ENCODE measurements around the gene TMEM167B.
"Not testable (repeated sequence)": the region's sequence is repeated elsewhere in the genome, so short reads cannot be mapped to it uniquely, and the experiment has no call there.

Gene TMEM167B

DNA sequence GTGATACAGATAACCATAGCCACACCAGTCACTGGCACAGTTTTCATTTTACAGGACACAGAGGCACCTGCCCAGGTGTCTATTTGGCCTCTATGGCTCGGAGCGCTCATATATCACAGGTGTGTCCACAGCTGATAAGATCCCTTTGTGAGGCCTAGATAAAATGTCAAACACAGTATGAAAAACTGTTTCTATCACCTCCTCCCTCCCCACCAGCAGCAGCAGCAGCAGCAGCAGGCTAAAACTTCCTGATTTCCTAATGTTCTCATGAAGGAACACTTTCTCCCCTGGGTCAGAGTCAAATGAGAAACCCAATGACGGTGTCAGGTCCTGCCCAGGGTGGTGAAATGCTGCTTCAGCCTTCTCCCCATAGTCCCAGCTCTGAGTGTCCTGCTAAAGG lies 47.8 kb downstream of the TMEM167B start:
- Histone ChIP-seq H4K20me1 (ENCODE audit: low read depth, low read length) (no peaks in the 10 kb centered on the region), H3K9me2 (replicated peaks; ENCODE audit: insufficient read depth, low read length) (no peaks in the 10 kb centered on the region), H3K9me3 (ENCODE audit: insufficient read depth, low read length) (no peaks in the 10 kb centered on the region), H3K27ac (ENCODE audit: low read depth, low read length) (no peak overlapping the region), H3K4me3 (ENCODE audit: insufficient read depth, low read length, poor library complexity, severe bottlenecking) (no peak overlapping the region), H2AFZ (ENCODE audit: low read depth, low read length, severe bottlenecking) (no peak overlapping the region), H3K36me3 (ENCODE audit: low read length) (no peaks in the 10 kb centered on the region), H3K27me3 (ENCODE audit: low read length) (no peaks in the 10 kb centered on the region), H3K9ac (ENCODE audit: low read length) (no peak overlapping the region), H3K79me2 (ENCODE audit: insufficient read depth, low read length) (no peaks in the 10 kb centered on the region), H3K4me2 (ENCODE audit: low read depth, low read length, poor library complexity, severe bottlenecking) (no peak overlapping the region), H3F3A (ENCODE audit: insufficient read depth) (no peaks in the 10 kb centered on the region)
- no peak for TF ChIP-seq EZH2phosphoT487 (conservative IDR thresholded peaks at IDR 0.05; ENCODE audit: low read length)
- TF ChIP-seq, protein P1, sequence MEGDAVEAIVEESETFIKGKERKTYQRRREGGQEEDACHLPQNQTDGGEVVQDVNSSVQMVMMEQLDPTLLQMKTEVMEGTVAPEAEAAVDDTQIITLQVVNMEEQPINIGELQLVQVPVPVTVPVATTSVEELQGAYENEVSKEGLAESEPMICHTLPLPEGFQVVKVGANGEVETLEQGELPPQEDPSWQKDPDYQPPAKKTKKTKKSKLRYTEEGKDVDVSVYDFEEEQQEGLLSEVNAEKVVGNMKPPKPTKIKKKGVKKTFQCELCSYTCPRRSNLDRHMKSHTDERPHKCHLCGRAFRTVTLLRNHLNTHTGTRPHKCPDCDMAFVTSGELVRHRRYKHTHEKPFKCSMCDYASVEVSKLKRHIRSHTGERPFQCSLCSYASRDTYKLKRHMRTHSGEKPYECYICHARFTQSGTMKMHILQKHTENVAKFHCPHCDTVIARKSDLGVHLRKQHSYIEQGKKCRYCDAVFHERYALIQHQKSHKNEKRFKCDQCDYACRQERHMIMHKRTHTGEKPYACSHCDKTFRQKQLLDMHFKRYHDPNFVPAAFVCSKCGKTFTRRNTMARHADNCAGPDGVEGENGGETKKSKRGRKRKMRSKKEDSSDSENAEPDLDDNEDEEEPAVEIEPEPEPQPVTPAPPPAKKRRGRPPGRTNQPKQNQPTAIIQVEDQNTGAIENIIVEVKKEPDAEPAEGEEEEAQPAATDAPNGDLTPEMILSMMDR (IDR thresholded peaks at IDR 0.05; ENCODE audit: insufficient read depth, low read length, poor library complexity, severe bottlenecking): no peak

DNA sequence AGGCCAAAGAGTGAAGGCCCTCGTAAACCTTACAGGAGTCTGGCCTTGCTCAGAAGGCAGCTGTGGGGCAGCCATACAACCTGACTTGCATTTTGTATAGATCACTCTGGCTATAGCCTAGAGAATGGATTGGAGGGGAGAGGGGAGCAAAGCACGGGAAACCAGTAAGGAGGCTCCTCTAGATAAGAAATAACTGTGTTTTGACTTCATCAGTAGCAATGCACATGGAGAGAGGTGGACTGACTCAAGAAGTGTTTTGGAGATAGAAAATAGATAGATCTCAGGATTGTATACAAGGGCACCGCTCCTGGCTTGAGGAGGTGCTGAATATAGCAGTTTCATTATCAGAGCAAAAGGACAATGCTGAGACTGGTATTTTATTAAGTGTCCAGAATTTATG lies 49.8 kb downstream of the TMEM167B start:
- H3K4me2 ChIP-seq (ENCODE audit: low read depth, low read length, poor library complexity, severe bottlenecking): no peak overlapping the region
- no peaks in the 10 kb centered on the region for H3K9me2 ChIP-seq (replicated peaks; ENCODE audit: insufficient read depth, low read length)
- no peaks in the 10 kb centered on the region for H3K27me3 ChIP-seq (ENCODE audit: low read length)
- no peaks in the 10 kb centered on the region for H3K36me3 ChIP-seq (ENCODE audit: low read length)
- no peak overlapping the region for H3K4me3 ChIP-seq (ENCODE audit: insufficient read depth, low read length, poor library complexity, severe bottlenecking)
- H3K9me3 ChIP-seq (ENCODE audit: insufficient read depth, low read length): no peaks in the 10 kb centered on the region
- no peaks in the 10 kb centered on the region for H4K20me1 ChIP-seq (ENCODE audit: low read depth, low read length)
- TF ChIP-seq, protein P1 (IDR thresholded peaks at IDR 0.05; ENCODE audit: insufficient read depth, low read length, poor library complexity, severe bottlenecking): no peak
- no peak for TF ChIP-seq EZH2phosphoT487 (conservative IDR thresholded peaks at IDR 0.05; ENCODE audit: low read length)
- H3K79me2 ChIP-seq (ENCODE audit: insufficient read depth, low read length): no peaks in the 10 kb centered on the region
- no peaks in the 10 kb centered on the region for H3F3A ChIP-seq (ENCODE audit: insufficient read depth)
- H2AFZ ChIP-seq (ENCODE audit: low read depth, low read length, severe bottlenecking): no peak overlapping the region
- no peak overlapping the region for H3K27ac ChIP-seq (ENCODE audit: low read depth, low read length)
- H3K9ac ChIP-seq (ENCODE audit: low read length): no peak overlapping the region

DNA sequence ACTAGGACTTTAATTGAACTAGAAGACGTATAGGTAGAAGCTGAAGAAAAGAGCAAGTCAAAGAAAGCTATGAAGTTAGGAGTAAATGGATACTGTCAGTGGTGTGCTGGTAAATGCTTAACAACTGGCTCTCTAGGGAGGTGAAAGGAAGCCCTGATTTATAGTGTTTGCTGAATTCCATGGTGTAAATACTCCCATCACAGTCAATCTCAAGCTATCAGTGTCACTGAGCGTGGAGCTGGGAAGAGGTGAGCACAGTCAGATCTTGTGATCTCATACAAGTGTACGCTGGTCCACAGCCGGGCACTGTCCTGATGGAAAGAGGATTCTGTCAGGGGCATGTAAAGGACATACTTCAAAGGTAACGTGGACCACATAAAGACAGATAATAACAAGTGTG lies 51.7 kb downstream of the TMEM167B start:
- Histone ChIP-seq H3K27ac (ENCODE audit: low read depth, low read length) (no peak overlapping the region), H4K20me1 (ENCODE audit: low read depth, low read length) (no peaks in the 10 kb centered on the region), H3K9me3 (ENCODE audit: insufficient read depth, low read length) (no peaks in the 10 kb centered on the region), H3F3A (ENCODE audit: insufficient read depth) (no peaks in the 10 kb centered on the region), H3K79me2 (ENCODE audit: insufficient read depth, low read length) (no peaks in the 10 kb centered on the region), H3K9me2 (replicated peaks; ENCODE audit: insufficient read depth, low read length) (no peaks in the 10 kb centered on the region), H3K36me3 (ENCODE audit: low read length) (no peaks in the 10 kb centered on the region), H3K9ac (ENCODE audit: low read length) (no peak overlapping the region), H2AFZ (ENCODE audit: low read depth, low read length, severe bottlenecking) (no peak overlapping the region), H3K4me3 (ENCODE audit: insufficient read depth, low read length, poor library complexity, severe bottlenecking) (no peak overlapping the region), H3K27me3 (ENCODE audit: low read length) (no peaks in the 10 kb centered on the region), H3K4me2 (ENCODE audit: low read depth, low read length, poor library complexity, severe bottlenecking) (no peak overlapping the region)
- TF ChIP-seq, protein P1 (IDR thresholded peaks at IDR 0.05; ENCODE audit: insufficient read depth, low read length, poor library complexity, severe bottlenecking): no peak
- no peak for TF ChIP-seq EZH2phosphoT487 (conservative IDR thresholded peaks at IDR 0.05; ENCODE audit: low read length)

DNA sequence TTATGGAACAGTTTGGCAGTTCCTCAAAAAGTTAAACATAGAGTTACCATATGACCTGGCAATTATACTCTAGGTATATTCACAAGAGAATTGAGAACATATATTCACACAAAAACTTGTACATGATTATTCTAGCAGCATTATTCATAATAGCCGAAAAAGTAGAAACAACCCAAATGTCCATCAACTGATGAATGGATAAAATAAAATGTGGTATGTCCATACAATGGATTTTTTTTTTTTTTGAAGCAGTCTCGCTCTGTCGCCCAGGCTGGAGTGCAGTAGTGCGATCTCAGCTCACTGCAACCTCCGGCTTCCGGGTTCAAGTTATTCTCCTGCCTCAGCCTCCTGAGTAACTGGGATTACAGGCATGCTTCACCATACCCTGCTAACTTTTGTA lies 52.2 kb downstream of the TMEM167B start:
- H3K9me3 ChIP-seq (ENCODE audit: insufficient read depth, low read length); H3K27me3 ChIP-seq (ENCODE audit: low read length); H3K79me2 ChIP-seq (ENCODE audit: insufficient read depth, low read length); H3K9ac ChIP-seq (ENCODE audit: low read length); H2AFZ ChIP-seq (ENCODE audit: low read depth, low read length, severe bottlenecking); H3K27ac ChIP-seq (ENCODE audit: low read depth, low read length); H3K4me2 ChIP-seq (ENCODE audit: low read depth, low read length, poor library complexity, severe bottlenecking); H4K20me1 ChIP-seq (ENCODE audit: low read depth, low read length); H3K4me3 ChIP-seq (ENCODE audit: insufficient read depth, low read length, poor library complexity, severe bottlenecking); H3F3A ChIP-seq (ENCODE audit: insufficient read depth); H3K9me2 ChIP-seq (replicated peaks; ENCODE audit: insufficient read depth, low read length); H3K36me3 ChIP-seq (ENCODE audit: low read length): not testable (repeated sequence)

All from SU-DHL-6 (cell line).